ENCODE data around the gene IPO11. TPM values are rescaled to one million over a fixed set of nuclear protein-coding genes. Genes with fewer than 3 reads are reported as not detected.

IPO11 gene
- total RNA-seq, 1 experiment from 2014 or later, result 16.1 TPM

GRCh38 chr5:62421414-62421813 is 8.9 kb downstream of the IPO11 start:
- Histone ChIP-seq H3K27me3 (ENCODE audit: low read length) (no peaks in the 10 kb centered on the region), H3K36me3 (ENCODE audit: low read depth, low read length) (no peaks in the 10 kb centered on the region; the same call in 1 of the 2 replicates), H3K27ac (ENCODE audit: low read length) (no peak overlapping the region), H3F3A (ENCODE audit: low read length, unreplicated experiment) (no peaks in the 10 kb centered on the region), H3K9me3 (ENCODE audit: low read length) (no peaks in the 10 kb centered on the region), H3K79me2 (ENCODE audit: low read length) (peaks cover 98% of the 10 kb centered on the region), H3K9me2 (replicated peaks; ENCODE audit: low read length) (no peaks in the 10 kb centered on the region), H3K4me3 (ENCODE audit: low read length) (no peak overlapping the region), H3K4me2 (ENCODE audit: low read length) (no peak overlapping the region), H4K20me1 (ENCODE audit: low read length) (peaks cover 10% of the 10 kb centered on the region; the same call in 1 of the 2 replicates), H3K4me1 (ENCODE audit: insufficient read depth, low read length) (no peaks in the 10 kb centered on the region), H2AFZ (ENCODE audit: low read length) (no peak overlapping the region), H3K9ac (ENCODE audit: low read length) (no peak overlapping the region)
- ChIA-PET POLR2A (ENCODE audit: unreplicated experiment) (no interaction called here), CTCF (no interaction called here)
- no peak for TF ChIP-seq EZH2phosphoT487 (IDR thresholded peaks at IDR 0.05; ENCODE audit: borderline replicate concordance, low read length)
- no peak for TF ChIP-seq EZH2 (IDR thresholded peaks at IDR 0.05; ENCODE audit: low read length, unreplicated experiment)
- TF ChIP-seq CTCF (conservative IDR thresholded peaks at IDR 0.05; ENCODE audit: low read depth, low read length), result no peak
- ATAC-seq (no peak), DNase-seq (no peak)
- intact Hi-C loops (cut with micrococcal nuclease), result no loop called here
- no TSS peak for BruUV-seq (replicated peaks)

GRCh38 chr5:62424763-62425162 is 12.2 kb downstream of the IPO11 start:
- DNase-seq (no peak), ATAC-seq (no peak)
- Histone ChIP-seq H3K4me1 (ENCODE audit: insufficient read depth, low read length) (no peaks in the 10 kb centered on the region), H3K4me2 (ENCODE audit: low read length) (no peak overlapping the region), H2AFZ (ENCODE audit: low read length) (no peak overlapping the region), H3K9me2 (replicated peaks; ENCODE audit: low read length) (no peaks in the 10 kb centered on the region), H3K27ac (ENCODE audit: low read length) (no peak overlapping the region), H3K4me3 (ENCODE audit: low read length) (no peak overlapping the region), H4K20me1 (ENCODE audit: low read length) (peaks cover 15% of the 10 kb centered on the region; the same call in 1 of the 2 replicates), H3K9me3 (ENCODE audit: low read length) (no peaks in the 10 kb centered on the region), H3F3A (ENCODE audit: low read length, unreplicated experiment) (no peaks in the 10 kb centered on the region), H3K27me3 (ENCODE audit: low read length) (no peaks in the 10 kb centered on the region), H3K79me2 (ENCODE audit: low read length) (peaks cover 91% of the 10 kb centered on the region), H3K9ac (ENCODE audit: low read length) (no peak overlapping the region), H3K36me3 (ENCODE audit: low read depth, low read length) (no peaks in the 10 kb centered on the region)
- intact Hi-C loops (cut with micrococcal nuclease), result no loop called here
- ChIA-PET POLR2A (ENCODE audit: unreplicated experiment) (no interaction called here), CTCF (no interaction called here)
- no peak for TF ChIP-seq CTCF (conservative IDR thresholded peaks at IDR 0.05; ENCODE audit: low read depth, low read length)
- no peak for TF ChIP-seq EZH2phosphoT487 (IDR thresholded peaks at IDR 0.05; ENCODE audit: borderline replicate concordance, low read length)
- no peak for TF ChIP-seq EZH2 (IDR thresholded peaks at IDR 0.05; ENCODE audit: low read length, unreplicated experiment)
- BruUV-seq (replicated peaks), result no TSS peak

GRCh38 chr5:62431735-62432620 is 19.4 kb downstream of the IPO11 start:
- Histone ChIP-seq H3F3A (ENCODE audit: low read length, unreplicated experiment) (no peaks in the 10 kb centered on the region), H3K36me3 (ENCODE audit: low read depth, low read length) (no peaks in the 10 kb centered on the region), H3K4me3 (ENCODE audit: low read length) (no peak overlapping the region), H3K9me3 (ENCODE audit: low read length) (no peaks in the 10 kb centered on the region), H3K79me2 (ENCODE audit: low read length) (peaks cover 89% of the 10 kb centered on the region), H3K27ac (ENCODE audit: low read length) (no peak overlapping the region), H3K9me2 (replicated peaks; ENCODE audit: low read length) (no peaks in the 10 kb centered on the region), H3K27me3 (ENCODE audit: low read length) (no peaks in the 10 kb centered on the region), H4K20me1 (ENCODE audit: low read length) (0 out of 2 replicates have a peak, but pooled peaks cover 5% of the 10 kb centered on the region), H2AFZ (ENCODE audit: low read length) (no peak overlapping the region), H3K4me1 (ENCODE audit: insufficient read depth, low read length) (no peaks in the 10 kb centered on the region), H3K4me2 (ENCODE audit: low read length) (no peak overlapping the region), H3K9ac (ENCODE audit: low read length) (no peak overlapping the region)
- DNase-seq (no peak), ATAC-seq (no peak)
- ChIA-PET CTCF (no interaction called here), POLR2A (ENCODE audit: unreplicated experiment) (no interaction called here)
- BruUV-seq (replicated peaks), result no TSS peak
- TF ChIP-seq EZH2 (IDR thresholded peaks at IDR 0.05; ENCODE audit: low read length, unreplicated experiment) (no peak), CTCF (conservative IDR thresholded peaks at IDR 0.05; ENCODE audit: low read depth, low read length) (no peak), EZH2phosphoT487 (IDR thresholded peaks at IDR 0.05; ENCODE audit: borderline replicate concordance, low read length) (no peak)
- intact Hi-C loops (cut with micrococcal nuclease), result no loop called here
